BJ (cell line): ENCODE results near the gene KRT79. TPM values are rescaled to one million over a fixed set of nuclear protein-coding genes. Genes with fewer than 3 reads are reported as not detected.

ENCODE experiments used
- CTCF ChIA-PET: fragments of 350-600 bp; formaldehyde crosslinking; extraction: SDS; loops from one replicate; lab custom pipeline; 2021; ENCODE audit warnings: antibody characterized with exemption, inconsistent platforms; lab: Yijun Ruan, JAX
- POLR2A ChIA-PET: fragments of 300-600 bp; sonication (Branson Sonifier 250); formaldehyde crosslinking; extraction: SDS; loops from one replicate; lab custom pipeline; 2021; ENCODE audit warnings: antibody characterized with exemption; lab: Charles Lee
- DNase-seq: peaks from one replicate; pipeline ENCODE4 v3.0.0-alpha.2; 2011; ENCODE audit warnings: low read depth
- H3K27me3 ChIP-seq: 2 replicates; pipeline ENCODE4 v1.6.0; 2011; ENCODE audit warnings: low read length; ENCODE audit not compliant: control insufficient read depth, insufficient read depth
- H3K36me3 ChIP-seq: 2 replicates; pipeline ENCODE4 v1.5.1; 2011; ENCODE audit warnings: low read length; ENCODE audit not compliant: control insufficient read depth, insufficient read depth
- H3K4me3 ChIP-seq: 2 replicates; pipeline ENCODE4 v1.5.1; 2011; ENCODE audit warnings: low read depth, mild to moderate bottlenecking, control low read depth, low read length
- CTCF ChIP-seq: IDR thresholded peaks from 2 replicates; pipeline ENCODE4 v1.5.1; 2011; ENCODE audit warnings: low read depth, mild to moderate bottlenecking, control low read depth, inconsistent platforms, low read length, moderate library complexity; ENCODE audit not compliant: insufficient read depth
- polyA plus RNA-seq: library from polyadenylated mRNA; depleted of rRNA; stranded (reverse); fragments of >200 nt; gene quantifications from 2 replicates; pipeline ENCODE4 v1.2.3, GENCODE V29; 2011

KRT79 gene
- polyA plus RNA-seq, 1 experiment = not detected

- H3K36me3 ChIP-seq = no peaks in the 10 kb centered on the region
- ChIA-PET POLR2A (no interaction called here), CTCF (no interaction called here)
- no peak for TF ChIP-seq CTCF
- H3K4me3 ChIP-seq = no peak within 1 kb of the TSS
- no peak for DNase-seq
- peaks cover 9% of the 10 kb centered on the region for H3K27me3 ChIP-seq
Measured at GRCh38 chr12:52848661-52849255, 14.6 kb upstream of the KRT79 start, which contains the start of gene KRT78. Gene KRT78 (minus strand): TSS chr12:52848994. CDS start chr12:52848930, 64 bp downstream.

GRCh38 chr12:52847335-52848102 lies 13.4 kb upstream of the KRT79 start:
- ChIA-PET POLR2A (no interaction called here), CTCF (interaction anchor here (1.0 kb wide), 1 partner anchor 15 kb away, joined by 3 read pairs; no protein-coding TSS in a partner anchor)
- Histone ChIP-seq H3K4me3 (no peak overlapping the region), H3K27me3 (peaks cover 9% of the 10 kb centered on the region), H3K36me3 (no peaks in the 10 kb centered on the region)
- no peak for TF ChIP-seq CTCF
- no peak for DNase-seq

- no peak for TF ChIP-seq CTCF
- no peaks in the 10 kb centered on the region for H3K36me3 ChIP-seq
- peaks cover 6% of the 10 kb centered on the region for H3K27me3 ChIP-seq
- POLR2A ChIA-PET = no interaction called here
- DNase-seq = no peak
- CTCF ChIA-PET = interaction anchor here (1.0 kb wide), 1 partner anchor 16 kb away, joined by 3 read pairs; no protein-coding TSS in a partner anchor
- no peak overlapping the region for H3K4me3 ChIP-seq
Measured at GRCh38 chr12:52846356-52846970, 12.4 kb upstream of the KRT79 start.

- POLR2A ChIA-PET = no interaction called here
- TF ChIP-seq CTCF = no peak
Measured at GRCh38 chr12:52845946-52846345, 11.8 kb upstream of the KRT79 start.

GRCh38 chr12:52844386-52844785 lies 10.3 kb upstream of the KRT79 start:
- CTCF ChIA-PET = interaction anchor here (1.1 kb wide), 1 partner anchor 35 kb away, joined by 3 read pairs; no protein-coding TSS in a partner anchor
- H3K4me3 ChIP-seq = no peak overlapping the region
- H3K36me3 ChIP-seq = no peaks in the 10 kb centered on the region
- POLR2A ChIA-PET = no interaction called here
- TF ChIP-seq CTCF = no peak
- DNase-seq = no peak
- H3K27me3 ChIP-seq = peaks cover 7% of the 10 kb centered on the region

More at GRCh38 chr12:52845946-52846345, 11.8 kb upstream of the KRT79 start:
- Histone ChIP-seq H3K4me3 (no peak overlapping the region), H3K27me3 (peaks cover 6% of the 10 kb centered on the region), H3K36me3 (no peaks in the 10 kb centered on the region)
- CTCF ChIA-PET = no interaction called here
- DNase-seq = no peak
